ENCODE measurements around the gene DIAPH3. TPM values are rescaled to one million over a fixed set of nuclear protein-coding genes. Genes with fewer than 3 reads are reported as not detected.

DIAPH3 gene
- total RNA-seq, 2 experiments from 2014 or later = 22.5 to 24.1 TPM

- Mint-ChIP-seq H3K4me1 (peaks cover 32% of the 10 kb centered on the region), H3K9me3 (peaks cover 15% of the 10 kb centered on the region), H3K4me3 (no peak overlapping the region), H3K27me3 (no peaks in the 10 kb centered on the region), H3K27ac (peak overlapping the region; percentile 67), H3K36me3 (ENCODE audit: low read depth) (peaks cover 26% of the 10 kb centered on the region)
- DNase-seq = no peak
- CTCF ChIA-PET = interaction anchor here (0.7 to 1.0 kb wide), 2 partner anchors 22 to 70 kb away, joined by 3 read pairs; no protein-coding TSS in a partner anchor
- POLR2A ChIA-PET = no interaction called here
Measured at GRCh38 chr13:60019119-60019993, 144.4 kb downstream of the DIAPH3 start.

GRCh38 chr13:60018536-60018935 lies 145.2 kb downstream of the DIAPH3 start:
- Mint-ChIP-seq H3K27ac (no peak overlapping the region), H3K36me3 (ENCODE audit: low read depth) (peaks cover 22% of the 10 kb centered on the region), H3K4me3 (no peak overlapping the region), H3K27me3 (no peaks in the 10 kb centered on the region), H3K4me1 (peaks cover 32% of the 10 kb centered on the region), H3K9me3 (peaks cover 10% of the 10 kb centered on the region)
- ChIA-PET CTCF (interaction anchor here (1.0 kb wide), 1 partner anchor 21 kb away, joined by 3 read pairs; no protein-coding TSS in a partner anchor), POLR2A (no interaction called here)
- no peak for DNase-seq

- H3K9me3 Mint-ChIP-seq = peaks cover 8% of the 10 kb centered on the region
- H3K27me3 Mint-ChIP-seq = no peaks in the 10 kb centered on the region
- CTCF ChIA-PET = no interaction called here
- H3K4me3 Mint-ChIP-seq = no peak overlapping the region
- H3K27ac Mint-ChIP-seq = no peak overlapping the region
- POLR2A ChIA-PET = no interaction called here
- H3K36me3 Mint-ChIP-seq (ENCODE audit: low read depth) = peaks cover 19% of the 10 kb centered on the region
- DNase-seq = no peak
- peaks cover 29% of the 10 kb centered on the region for H3K4me1 Mint-ChIP-seq
Measured at GRCh38 chr13:60016229-60016628, 147.5 kb downstream of the DIAPH3 start.

- CTCF ChIA-PET = no interaction called here
- DNase-seq = no peak
- Mint-ChIP-seq H3K9me3 (no peaks in the 10 kb centered on the region), H3K4me3 (no peak overlapping the region), H3K27me3 (no peaks in the 10 kb centered on the region), H3K27ac (no peak overlapping the region), H3K36me3 (ENCODE audit: low read depth) (peaks cover 17% of the 10 kb centered on the region), H3K4me1 (peaks cover 5% of the 10 kb centered on the region)
- POLR2A ChIA-PET = no interaction called here
Measured at GRCh38 chr13:60013166-60013565, 150.6 kb downstream of the DIAPH3 start.

- Mint-ChIP-seq H3K9me3 (no peaks in the 10 kb centered on the region), H3K36me3 (ENCODE audit: low read depth) (peaks cover 13% of the 10 kb centered on the region), H3K4me3 (no peak overlapping the region), H3K4me1 (peaks cover 5% of the 10 kb centered on the region), H3K27ac (no peak overlapping the region), H3K27me3 (no peaks in the 10 kb centered on the region)
- CTCF ChIA-PET = interaction anchor here (0.6 kb wide), 1 partner anchor 39 kb away, joined by 3 read pairs; no protein-coding TSS in a partner anchor
- POLR2A ChIA-PET = no interaction called here
- DNase-seq = no peak
Measured at GRCh38 chr13:60012488-60012887, 151.2 kb downstream of the DIAPH3 start.

GRCh38 chr13:60009300-60010253 lies 154.2 kb downstream of the DIAPH3 start:
- ChIA-PET POLR2A (no interaction called here), CTCF (no interaction called here)
- Mint-ChIP-seq H3K36me3 (ENCODE audit: low read depth) (peaks cover 5% of the 10 kb centered on the region), H3K4me1 (peaks cover 3% of the 10 kb centered on the region), H3K27me3 (no peaks in the 10 kb centered on the region), H3K27ac (peak overlapping the region; percentile 26), H3K4me3 (no peak overlapping the region), H3K9me3 (no peaks in the 10 kb centered on the region)
- DNase-seq = no peak

GRCh38 chr13:60001889-60002288 lies 161.8 kb downstream of the DIAPH3 start:
- Mint-ChIP-seq H3K27ac (no peak overlapping the region), H3K9me3 (no peaks in the 10 kb centered on the region), H3K27me3 (no peaks in the 10 kb centered on the region), H3K4me1 (peaks cover 1% of the 10 kb centered on the region), H3K36me3 (ENCODE audit: low read depth) (peaks cover 12% of the 10 kb centered on the region), H3K4me3 (no peak overlapping the region)
- POLR2A ChIA-PET = interaction anchor here (0.6 kb wide), 1 partner anchor 290 kb away, joined by 4 read pairs; no protein-coding TSS in a partner anchor
- no peak for DNase-seq
- CTCF ChIA-PET = no interaction called here

GRCh38 chr13:60000976-60001375 lies 162.8 kb downstream of the DIAPH3 start:
- no peaks in the 10 kb centered on the region for H3K9me3 Mint-ChIP-seq
- H3K4me1 Mint-ChIP-seq = peaks cover 1% of the 10 kb centered on the region
- H3K27me3 Mint-ChIP-seq = no peaks in the 10 kb centered on the region
- DNase-seq = no peak
- H3K27ac Mint-ChIP-seq = no peak overlapping the region
- POLR2A ChIA-PET = interaction anchor here (0.6 kb wide), 1 partner anchor 289 kb away, joined by 4 read pairs; no protein-coding TSS in a partner anchor
- H3K4me3 Mint-ChIP-seq = no peak overlapping the region
- H3K36me3 Mint-ChIP-seq (ENCODE audit: low read depth) = peaks cover 11% of the 10 kb centered on the region
- CTCF ChIA-PET = no interaction called here

- ChIA-PET POLR2A (no interaction called here), CTCF (no interaction called here)
- H3K27ac Mint-ChIP-seq = no peak overlapping the region
- DNase-seq = no peak
- no peaks in the 10 kb centered on the region for H3K9me3 Mint-ChIP-seq
- H3K27me3 Mint-ChIP-seq = no peaks in the 10 kb centered on the region
- peaks cover 11% of the 10 kb centered on the region for H3K36me3 Mint-ChIP-seq (ENCODE audit: low read depth)
- no peak overlapping the region for H3K4me3 Mint-ChIP-seq
- peaks cover 1% of the 10 kb centered on the region for H3K4me1 Mint-ChIP-seq
Measured at GRCh38 chr13:60000081-60000480, 163.6 kb downstream of the DIAPH3 start.

- H3K27ac Mint-ChIP-seq = no peak overlapping the region
- ChIA-PET POLR2A (no interaction called here), CTCF (interaction anchor here (1.1 kb wide), 1 partner anchor 21 kb away, joined by 3 read pairs; no protein-coding TSS in a partner anchor)
- DNase-seq = no peak
- no peaks in the 10 kb centered on the region for H3K9me3 Mint-ChIP-seq
- H3K27me3 Mint-ChIP-seq = no peaks in the 10 kb centered on the region
- peaks cover 14% of the 10 kb centered on the region for H3K36me3 Mint-ChIP-seq (ENCODE audit: low read depth)
- no peak overlapping the region for H3K4me3 Mint-ChIP-seq
- peaks cover 1% of the 10 kb centered on the region for H3K4me1 Mint-ChIP-seq
Measured at GRCh38 chr13:59997976-59998375, 165.8 kb downstream of the DIAPH3 start.

- Mint-ChIP-seq H3K27me3 (no peaks in the 10 kb centered on the region), H3K4me1 (no peaks in the 10 kb centered on the region), H3K36me3 (ENCODE audit: low read depth) (peaks cover 10% of the 10 kb centered on the region), H3K9me3 (no peaks in the 10 kb centered on the region), H3K4me3 (no peak overlapping the region), H3K27ac (no peak overlapping the region)
- ChIA-PET POLR2A (no interaction called here), CTCF (no interaction called here)
- no peak for DNase-seq
Measured at GRCh38 chr13:59996461-59996980, 167.2 kb downstream of the DIAPH3 start.

GRCh38 chr13:59991395-59991794 lies 172.3 kb downstream of the DIAPH3 start:
- no peak overlapping the region for H3K4me3 Mint-ChIP-seq
- H3K36me3 Mint-ChIP-seq (ENCODE audit: low read depth) = peaks cover 21% of the 10 kb centered on the region
- no peak for DNase-seq
- H3K9me3 Mint-ChIP-seq = no peaks in the 10 kb centered on the region
- H3K4me1 Mint-ChIP-seq = no peaks in the 10 kb centered on the region
- POLR2A ChIA-PET = no interaction called here
- CTCF ChIA-PET = no interaction called here
- no peak overlapping the region for H3K27ac Mint-ChIP-seq
- H3K27me3 Mint-ChIP-seq = no peaks in the 10 kb centered on the region
